Activated CD4-positive, CD25-positive, alpha-beta regulatory T cell treated with anti-CD3 and anti-CD28 coated beads, Interleukin-2, amount 50 U/mL, for 72 hours (primary cell): Measurements from ENCODE around the gene SLC37A4.
"Not testable (repeated sequence)": the region's sequence is repeated elsewhere in the genome, so short reads cannot be mapped to it uniquely, and the experiment has no call there.

Experiments used
- DNase-seq: peaks from one replicate; pipeline ENCODE4 v3.0.0; 2021

The SLC37A4 gene

DNA sequence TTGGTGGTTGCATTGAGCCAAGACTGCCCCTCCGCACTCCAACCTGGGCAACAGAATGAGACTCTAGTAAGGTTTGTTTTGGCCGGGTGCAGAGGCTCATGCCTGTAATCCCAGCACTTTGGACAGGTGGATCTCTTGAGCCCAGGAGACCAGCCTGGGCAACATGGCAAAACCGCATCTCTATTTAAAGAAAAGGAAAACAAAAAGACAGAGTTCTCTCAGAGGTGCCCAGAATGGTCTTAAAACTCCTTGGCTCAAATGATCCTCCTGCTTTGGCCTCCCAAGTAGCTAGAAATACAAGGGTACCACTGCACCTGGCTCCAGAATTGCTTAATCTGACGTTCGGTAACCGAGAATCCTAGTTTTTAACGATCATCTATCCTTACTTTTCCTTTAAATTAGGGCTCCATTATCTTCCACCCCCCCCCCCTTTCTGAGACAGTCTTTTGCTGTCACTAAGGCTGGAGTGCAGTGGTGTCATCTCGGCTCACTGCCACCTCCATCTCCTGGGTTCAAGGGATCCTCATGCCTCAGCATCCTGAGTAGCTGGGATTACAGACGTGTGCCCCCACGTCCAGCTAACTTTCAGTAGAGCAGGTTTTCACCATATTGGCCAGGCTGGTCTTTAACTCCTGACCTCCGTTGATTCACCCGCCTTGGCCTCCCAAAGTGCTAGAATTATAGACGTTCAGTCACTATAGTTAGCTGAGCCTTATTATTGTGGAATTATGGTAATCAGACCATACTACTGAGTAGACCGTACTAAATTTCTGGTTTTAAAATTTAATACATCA, 14.3 kb downstream of the SLC37A4 start:
- no peak for DNase-seq

- DNase-seq, result no peak
Measured at GRCh38 chr11:119015054-119015611, 15.5 kb downstream of the SLC37A4 start.

GRCh38 chr11:119014209-119014924, 16.3 kb downstream of the SLC37A4 start:
- DNase-seq, result no peak

DNA sequence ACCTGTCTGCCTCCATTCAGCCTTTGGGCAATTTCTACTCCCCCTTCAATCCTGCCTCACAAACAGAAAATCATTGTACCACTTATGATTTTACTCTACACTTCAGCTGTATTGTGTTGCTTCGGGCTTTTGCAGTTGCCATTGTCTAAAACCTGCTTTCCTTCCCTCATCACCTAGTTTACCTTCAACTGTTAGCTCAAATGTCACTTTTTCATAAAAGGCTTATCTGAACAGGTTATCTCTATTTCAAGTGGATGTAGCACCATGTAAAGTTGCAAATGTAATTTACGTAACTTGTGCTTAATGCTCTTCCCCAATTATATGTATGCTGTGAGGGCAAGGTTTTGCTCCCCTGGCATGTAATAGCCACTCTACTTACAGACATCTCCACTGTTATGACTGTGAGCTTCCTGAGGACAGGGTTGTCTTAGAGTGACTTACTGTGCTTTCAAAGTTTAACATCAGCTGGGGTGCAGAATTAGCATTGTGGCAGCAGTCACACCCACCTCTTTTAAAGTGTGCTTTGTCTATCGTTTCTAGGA, 18.0 kb downstream of the SLC37A4 start:
- DNase-seq, result no peak

- DNase-seq, result no peak
Measured at GRCh38 chr11:119011476-119012053, 19.1 kb downstream of the SLC37A4 start.

GRCh38 chr11:119006656-119007055, 24.0 kb downstream of the SLC37A4 start:
- DNase-seq, result no peak

DNA sequence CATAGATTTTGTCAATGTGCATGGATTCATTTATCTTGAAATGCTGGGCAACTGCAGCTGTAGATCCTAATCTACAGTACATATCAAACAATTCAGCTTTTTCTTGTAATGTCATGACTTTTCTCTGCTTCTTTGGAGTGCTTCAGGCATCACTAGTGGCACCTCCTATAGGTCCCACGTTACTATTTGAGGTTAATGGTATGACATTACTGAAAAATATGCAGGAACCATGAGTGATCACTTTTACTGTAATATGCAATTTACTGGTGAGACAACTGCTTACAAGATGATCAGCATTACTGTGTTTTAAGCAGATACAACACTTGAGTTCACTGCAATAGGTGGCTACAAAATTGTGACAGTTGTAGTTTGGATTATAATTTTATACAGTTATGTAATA, 29.8 kb downstream of the SLC37A4 start:
- DNase-seq, result no peak

DNA sequence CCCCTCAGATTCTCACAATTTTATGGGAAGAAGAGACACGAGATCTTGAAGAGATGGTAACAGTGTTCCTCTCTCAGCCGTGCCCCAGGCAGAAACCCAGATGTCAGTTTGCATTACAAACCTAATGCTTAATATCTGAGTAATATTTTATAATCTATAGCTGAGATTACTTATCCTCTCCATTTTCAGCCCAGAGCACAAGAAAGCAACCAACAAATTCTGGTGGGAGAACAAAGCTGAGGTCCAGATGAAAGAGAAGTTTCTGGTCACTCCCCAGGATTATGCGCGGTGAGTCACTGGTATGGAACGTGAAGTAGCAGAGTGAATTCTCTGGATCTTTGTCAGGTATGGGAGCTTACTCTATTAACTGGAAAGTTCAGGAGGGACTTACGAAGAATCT, 31.9 kb downstream of the SLC37A4 start:
- DNase-seq, result no peak

DNA sequence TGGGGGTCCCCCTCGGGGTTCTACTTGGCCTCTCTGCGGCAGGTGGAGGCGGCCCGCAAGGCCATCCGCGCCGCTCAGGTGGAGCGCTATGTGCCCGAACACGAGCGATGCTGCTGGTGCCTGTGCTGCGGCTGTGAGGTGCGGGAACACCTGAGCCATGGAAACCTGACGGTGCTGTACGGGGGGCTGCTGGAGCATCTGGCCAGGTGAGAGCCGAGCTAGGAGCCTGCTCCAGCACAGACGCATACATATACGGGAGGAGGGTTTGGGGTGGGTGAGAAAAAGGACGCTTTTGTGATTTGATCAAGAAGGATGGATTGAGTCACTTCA, 32.3 kb downstream of the SLC37A4 start:
- DNase-seq, result no peak

GRCh38 chr11:118997627-118998387, 32.9 kb downstream of the SLC37A4 start, which contains the start of gene CENATAC:
CENATAC (plus strand) TSS chr11:118998138; CDS start chr11:118998198, 60 bp downstream.
- DNase-seq, result peak; percentile 98

- DNase-seq, result peak; percentile 34
Measured at GRCh38 chr11:118996926-118997626, 33.6 kb downstream of the SLC37A4 start.

DNA sequence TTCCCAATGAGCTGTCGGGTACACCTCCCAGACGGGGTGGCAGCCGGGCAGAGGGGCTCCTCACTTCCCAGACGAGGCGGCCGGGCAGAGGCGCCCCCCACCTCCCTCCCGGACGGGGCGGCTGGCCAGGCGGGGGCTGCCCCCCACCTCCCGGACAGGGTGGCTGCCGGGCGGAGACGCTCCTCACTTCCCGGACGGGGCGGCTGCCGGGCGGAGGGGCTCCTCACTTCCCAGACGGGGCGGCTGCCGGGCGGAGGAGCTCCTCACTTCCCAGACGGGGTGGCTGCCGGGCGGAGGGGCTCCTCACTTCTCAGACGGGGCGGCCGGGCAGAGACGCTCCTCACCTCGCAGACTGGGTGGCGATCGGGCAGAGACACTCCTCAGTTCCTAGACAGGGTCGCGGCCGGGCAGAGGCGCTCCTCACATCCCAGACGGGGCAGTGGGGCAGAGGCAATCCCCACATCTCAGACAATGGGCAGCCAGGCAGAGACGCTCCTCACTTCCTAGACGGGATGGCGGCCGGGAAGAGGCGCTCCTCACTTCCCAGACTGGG, 39.1 kb downstream of the SLC37A4 start:
- not testable (repeated sequence) for DNase-seq

DNA sequence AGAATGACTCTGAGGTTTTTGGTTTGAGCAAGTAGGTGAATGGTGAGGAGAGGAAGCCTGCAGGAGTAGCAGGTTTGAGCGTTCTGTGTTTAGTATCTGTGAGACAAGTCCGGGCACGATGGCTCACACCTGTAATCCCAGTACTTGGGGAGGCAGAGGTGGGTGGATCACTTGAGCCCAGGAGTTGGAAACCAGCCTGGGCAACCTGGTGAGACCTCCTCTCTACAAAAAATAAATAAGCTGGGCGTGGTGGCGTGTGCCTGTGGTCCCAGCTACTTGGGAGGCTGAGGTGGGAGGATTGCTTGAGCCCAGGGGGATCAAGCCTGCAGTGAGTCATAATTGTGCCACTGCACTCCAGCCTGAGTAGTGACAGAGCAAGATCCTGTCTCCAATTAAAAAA, 42.4 kb downstream of the SLC37A4 start:
- no peak for DNase-seq

DNA sequence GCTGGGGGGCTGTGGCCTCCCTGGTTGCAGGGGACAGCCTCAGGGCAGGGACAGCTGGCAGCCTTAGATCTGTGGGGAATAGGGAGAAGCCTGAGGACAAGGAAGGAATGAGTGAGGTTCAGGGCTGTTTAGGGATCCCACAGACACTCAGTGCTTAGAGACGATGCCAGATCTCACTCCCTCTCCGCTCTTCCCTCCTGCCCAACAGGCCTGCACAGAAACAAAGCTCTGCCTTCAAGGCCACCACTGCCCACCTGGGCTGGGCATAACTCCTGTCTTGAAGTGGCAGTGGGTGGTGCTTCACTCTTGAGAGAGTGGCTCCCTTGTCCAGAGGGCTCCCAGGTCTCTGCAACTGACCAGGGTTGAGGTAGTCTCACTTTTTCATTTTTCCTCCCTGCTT, 45.9 kb downstream of the SLC37A4 start:
- DNase-seq, result no peak

DNA sequence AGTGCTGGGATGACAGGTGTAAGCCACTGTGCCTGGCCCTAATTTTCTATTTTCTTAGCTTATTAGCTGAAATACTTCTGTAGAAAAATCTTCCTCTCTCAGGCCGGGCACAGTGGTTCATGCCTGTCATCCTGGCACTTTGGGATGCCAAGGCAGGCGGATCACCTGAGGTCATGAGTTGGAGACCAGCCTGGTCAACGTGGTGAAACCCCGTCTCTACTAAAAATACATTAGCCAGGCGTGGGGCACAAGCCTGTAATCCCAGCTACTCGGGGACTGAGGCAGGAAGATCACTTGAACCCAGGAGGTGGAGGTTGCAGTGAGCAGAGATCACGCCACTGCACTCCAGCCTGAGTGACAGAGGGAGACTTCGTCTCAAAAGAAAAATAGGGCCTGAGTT, 46.3 kb downstream of the SLC37A4 start:
- DNase-seq, result not testable (repeated sequence)

DNA sequence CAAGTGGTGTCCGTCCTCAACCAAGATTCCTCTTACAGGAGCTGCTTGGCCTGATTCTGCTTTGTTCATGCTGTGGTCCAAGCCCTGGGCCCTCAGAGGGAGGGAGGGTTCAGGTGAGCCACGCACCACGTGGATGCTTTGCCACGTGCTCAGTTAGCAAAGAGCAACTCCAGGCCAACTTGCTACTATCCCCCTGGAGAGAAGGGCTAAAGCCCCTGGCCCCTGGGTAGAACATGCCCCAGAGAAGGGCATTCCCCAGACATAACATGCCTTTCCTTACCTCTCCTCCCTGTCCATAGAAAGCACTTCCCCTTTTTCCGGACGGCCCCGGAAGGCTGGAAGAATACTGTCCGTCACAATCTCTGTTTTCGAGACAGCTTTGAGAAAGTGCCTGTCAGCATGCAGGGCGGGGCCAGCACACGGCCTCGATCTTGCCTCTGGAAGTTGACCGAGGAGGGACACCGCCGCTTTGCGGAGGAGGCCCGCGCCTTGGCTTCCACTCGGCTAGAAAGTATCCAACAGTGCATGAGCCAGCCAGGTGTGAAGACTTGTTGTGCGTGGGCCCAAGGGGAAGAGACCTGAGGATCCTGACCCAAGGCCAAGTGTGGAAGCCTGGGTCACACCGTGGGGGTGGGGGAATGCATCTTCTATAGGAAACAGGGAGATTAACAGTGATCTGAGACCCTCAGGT, 50.3 kb downstream of the SLC37A4 start:
- DNase-seq, result no peak

DNA sequence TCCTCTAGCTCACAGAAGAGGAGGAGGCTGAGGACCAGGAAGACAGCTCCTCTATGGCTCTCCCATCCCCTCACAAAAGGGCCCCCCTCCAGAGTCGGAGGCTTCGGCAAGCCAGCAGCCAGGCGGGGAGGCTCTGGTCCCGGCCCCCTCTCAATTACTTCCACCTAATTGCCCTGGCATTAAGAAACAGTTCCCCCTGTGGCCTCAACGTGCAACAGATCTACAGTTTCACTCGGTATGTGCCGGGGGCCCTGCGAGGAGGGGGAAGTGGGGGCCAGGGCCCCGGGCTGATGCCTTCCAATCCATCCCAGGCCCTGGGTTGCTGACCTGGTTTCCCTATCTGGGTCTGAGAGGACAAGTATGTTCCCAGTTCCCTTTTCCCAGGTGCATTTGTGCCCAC, 51.2 kb downstream of the SLC37A4 start:
- no peak for DNase-seq

DNA sequence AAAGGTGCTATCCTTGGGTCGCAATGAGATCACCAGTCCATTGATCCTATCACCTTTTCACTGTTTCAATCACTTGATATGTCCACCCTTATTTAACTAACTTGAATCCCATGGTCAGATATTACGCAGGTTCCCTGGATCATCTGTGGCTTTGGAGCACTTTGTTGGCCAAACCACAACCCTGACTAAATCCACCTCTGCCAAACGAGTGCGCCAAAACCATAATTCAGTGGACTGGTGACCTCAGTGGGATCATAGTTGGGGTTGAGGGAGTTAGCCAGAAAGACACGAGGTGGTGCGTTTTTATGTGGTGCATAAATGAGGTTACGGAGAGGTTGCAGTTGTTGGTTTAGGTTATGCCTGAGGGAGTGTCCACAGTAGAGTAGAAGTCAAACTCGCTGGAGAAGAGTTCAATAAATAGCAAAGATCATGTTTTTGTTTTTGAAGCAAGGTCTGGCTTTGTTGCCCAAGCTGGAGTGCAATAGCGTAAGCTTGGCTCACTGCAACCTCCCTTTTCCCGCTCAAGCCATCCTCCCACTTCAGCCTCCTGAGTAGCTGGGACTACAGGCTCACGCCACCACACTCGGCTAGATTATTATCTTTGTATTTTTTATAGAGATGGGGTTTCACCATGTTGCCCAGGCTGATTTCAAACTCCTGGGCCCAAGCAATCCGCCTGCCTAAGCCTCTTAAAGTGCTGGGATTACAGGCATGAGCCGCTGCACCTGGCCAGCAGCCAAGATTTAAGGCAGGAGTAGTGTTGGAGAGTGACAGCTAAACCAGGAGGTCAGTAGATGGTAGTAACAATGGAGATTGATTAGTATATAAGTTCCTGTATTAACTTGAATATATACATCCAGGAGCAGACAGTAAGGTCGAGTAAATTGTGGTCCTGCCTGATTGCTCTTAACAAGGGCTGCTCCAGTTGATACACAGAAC, 54.6 kb downstream of the SLC37A4 start:
- no peak for DNase-seq
